Epithelial cell of esophagus (primary cell): ENCODE data around the gene SRPRB.

ENCODE experiments used
- DNase-seq: peaks from one replicate; pipeline ENCODE4 v3.0.0; 2010; ENCODE audit warnings: low read depth
- H3K4me3 ChIP-seq: 2 replicates; pipeline ENCODE4 v1.5.1; 2011; ENCODE audit warnings: mild to moderate bottlenecking, low read length, control low read depth
- CTCF ChIP-seq: IDR thresholded peaks from 2 replicates; pipeline ENCODE4 v1.5.1; 2011; ENCODE audit warnings: low read depth, mild to moderate bottlenecking, low read length, control low read depth, inconsistent platforms; ENCODE audit not compliant: insufficient read depth; ENCODE audit errors: missing control alignments

Gene SRPRB

GRCh38 chr3:133842158-133842557 is 36.5 kb downstream of the SRPRB start:
- no peak for TF ChIP-seq CTCF
- H3K4me3 ChIP-seq: no peak overlapping the region
- no peak for DNase-seq

GRCh38 chr3:133843634-133844033 is 38.0 kb downstream of the SRPRB start:
- no peak for TF ChIP-seq CTCF
- H3K4me3 ChIP-seq: no peak overlapping the region
- no peak for DNase-seq

GRCh38 chr3:133845127-133845526 is 39.5 kb downstream of the SRPRB start:
- TF ChIP-seq CTCF: no peak
- H3K4me3 ChIP-seq: no peak overlapping the region
- no peak for DNase-seq

GRCh38 chr3:133849346-133849745 is 43.7 kb downstream of the SRPRB start:
- peak; percentile 2 for DNase-seq
- no peak for TF ChIP-seq CTCF
- no peak overlapping the region for H3K4me3 ChIP-seq

DNA sequence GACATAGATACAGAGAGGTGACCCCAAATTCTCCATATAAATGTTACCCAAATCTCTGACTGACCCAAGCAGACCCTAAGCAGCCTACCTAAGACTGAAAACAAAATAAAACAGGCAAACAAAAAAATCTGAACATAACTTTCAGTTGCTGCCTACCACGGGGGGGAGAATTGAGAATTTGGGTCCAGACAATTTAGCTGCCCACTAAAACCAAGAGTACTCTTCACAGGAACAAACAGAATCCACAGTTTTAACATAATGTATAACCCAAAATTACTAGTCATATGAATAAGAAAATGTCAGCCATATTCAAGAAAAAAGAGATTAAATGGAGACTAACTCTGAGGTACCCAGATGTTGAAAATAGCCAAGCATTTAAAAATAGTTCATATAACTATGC is 44.4 kb downstream of the SRPRB start:
- no peak for TF ChIP-seq CTCF
- H3K4me3 ChIP-seq: no peak overlapping the region
- no peak for DNase-seq

DNA sequence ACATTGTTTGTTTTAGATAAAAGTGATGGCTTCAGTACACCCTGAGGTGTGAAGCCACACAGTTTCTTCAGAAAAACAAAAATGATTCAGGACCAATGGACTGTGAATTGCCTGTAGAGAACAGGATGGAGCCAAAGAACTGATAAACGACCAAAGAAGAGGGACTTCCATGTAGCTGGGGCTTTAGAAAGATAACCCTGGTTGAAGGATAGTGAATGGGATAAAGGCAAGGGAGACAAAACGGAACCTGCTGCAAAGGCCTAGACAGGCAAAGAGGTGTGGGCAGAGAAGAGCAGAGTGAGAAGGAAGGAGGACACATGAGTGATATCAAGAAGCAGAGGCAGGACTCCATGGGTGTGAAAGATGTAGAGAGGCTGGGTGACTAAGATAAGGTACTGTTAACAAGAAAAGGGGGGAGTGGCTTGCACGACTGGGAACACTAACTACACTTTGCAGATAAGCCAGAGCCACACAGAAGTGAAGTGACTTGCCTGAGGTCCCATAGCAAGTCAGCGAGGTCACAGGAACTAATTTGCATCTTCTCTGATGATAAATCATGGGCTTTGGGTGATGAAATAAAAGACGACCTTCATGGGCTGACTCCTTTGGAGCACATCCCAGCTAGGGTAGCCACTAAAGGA is 45.8 kb downstream of the SRPRB start:
- no peak for DNase-seq
- TF ChIP-seq CTCF: no peak
- H3K4me3 ChIP-seq: no peak overlapping the region

DNA sequence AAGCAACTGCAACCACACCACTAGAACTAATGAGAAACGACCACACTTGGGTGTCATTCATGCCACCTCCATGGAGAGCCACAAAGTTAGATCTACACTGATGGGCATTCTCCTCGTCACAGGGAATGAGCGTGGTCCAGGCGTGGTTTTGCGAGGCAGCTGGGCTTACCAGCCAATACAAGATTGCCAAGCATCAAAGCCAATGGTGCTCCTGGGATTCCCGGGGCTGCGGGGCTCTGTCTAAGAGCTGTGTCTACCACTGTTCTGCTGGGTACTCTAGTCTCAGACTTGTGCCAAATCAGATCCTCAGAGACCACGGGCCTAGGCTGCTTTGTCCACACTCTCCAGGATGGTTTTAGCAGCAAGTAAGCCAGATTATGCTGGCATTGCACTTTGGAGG is 46.3 kb downstream of the SRPRB start:
- no peak for TF ChIP-seq CTCF
- DNase-seq: no peak
- H3K4me3 ChIP-seq: no peak overlapping the region
